HepG2 (cell line): Measurements from ENCODE around the gene SEMA3B. TPM values are rescaled to one million over a fixed set of nuclear protein-coding genes. Genes with fewer than 3 reads are reported as not detected.

Experiments
- ARID4A ChIP-seq: sonication (generic); formaldehyde crosslinking; IDR thresholded peaks from 2 replicates; pipeline ENCODE4 v1.5.0; 2020; ENCODE audit warnings: mild to moderate bottlenecking, missing genetic modification reagents, borderline replicate concordance
- ATF6 ChIP-seq: sonication (generic); formaldehyde crosslinking; conservative IDR thresholded peaks from 2 replicates; pipeline ENCODE4 v1.4.0; 2020; ENCODE audit warnings: missing genetic modification reagents
- ATF7 ChIP-seq, 2 experiments: fragments of 450-650 bp in 1 of 2; sonication (generic) in 1 of 2; formaldehyde crosslinking in 1 of 2; IDR thresholded peaks; 2 replicates each; pipeline versions ENCODE4 v1.4.0 to v1.6.1; 2016 to 2020; ENCODE audit warnings: antibody characterized with exemption in 1 of 2, mild to moderate bottlenecking in 1 of 2, missing genetic modification reagents in 1 of 2
- DNMT1 ChIP-seq: sonication (generic); formaldehyde crosslinking; IDR thresholded peaks from 2 replicates; pipeline ENCODE4 v1.5.1; 2020; ENCODE audit warnings: mild to moderate bottlenecking, missing genetic modification reagents
- E2F1 ChIP-seq: sonication (generic); formaldehyde crosslinking; IDR thresholded peaks from 2 replicates; pipeline ENCODE4 v1.5.0; 2020; ENCODE audit warnings: missing genetic modification reagents
- FIP1L1 ChIP-seq: fragments of 200-400 bp; formaldehyde crosslinking; IDR thresholded peaks from 2 replicates; pipeline ENCODE4 v1.6.1; 2018; ENCODE audit warnings: low read depth, mild to moderate bottlenecking, low read length, moderate library complexity, borderline replicate concordance; ENCODE audit not compliant: insufficient read depth
- HNF4A ChIP-seq: sonication (generic); formaldehyde crosslinking; IDR thresholded peaks from 2 replicates; pipeline ENCODE4 v1.4.0; 2020; ENCODE audit warnings: missing genetic modification reagents
- PHF20 ChIP-seq: sonication (generic); formaldehyde crosslinking; IDR thresholded peaks from 2 replicates; pipeline ENCODE4 v1.5.0; 2020; ENCODE audit warnings: mild to moderate bottlenecking, missing genetic modification reagents
- ZBTB49 ChIP-seq: sonication (generic); formaldehyde crosslinking; IDR thresholded peaks from 2 replicates; pipeline ENCODE4 v1.4.0; 2020; ENCODE audit warnings: missing genetic modification reagents, borderline replicate concordance
- ZNF280D ChIP-seq: sonication (generic); formaldehyde crosslinking; IDR thresholded peaks from 2 replicates; pipeline ENCODE4 v1.5.1; 2020; ENCODE audit warnings: mild to moderate bottlenecking, missing genetic modification reagents
- ZNF44 ChIP-seq: sonication (generic); formaldehyde crosslinking; IDR thresholded peaks from 2 replicates; pipeline ENCODE4 v1.5.1; 2020; ENCODE audit warnings: mild to moderate bottlenecking, missing genetic modification reagents
- polyA plus RNA-seq, 8 experiments: library from polyadenylated mRNA; depleted of rRNA in 3 of 8; stranded (reverse) in 7 of 8; unstranded in 1 of 8; fragments of >200 nt; fragmentation: Illumina TruSeq in 4 of 8; extraction: Trizol in 4 of 8; gene quantifications; 2 replicates each; pipeline versions ENCODE4 v1.2.1 to v1.2.3, GENCODE V29; 2011 to 2016; ENCODE audit warnings: low read depth in 4 of 8, missing spikeins in 1 of 8, mixed read lengths in 1 of 8; ENCODE audit not compliant: insufficient read depth in 1 of 8
- total RNA-seq, 5 experiments: library from RNA; depleted of rRNA; stranded (reverse); fragments of >200 nt; fragmentation: Illumina TruSeq; extraction: Trizol; gene quantifications; 2 replicates each; pipeline ENCODE4 v1.2.3, GENCODE V29; 2016; ENCODE audit warnings: low read depth in 1 of 5

Gene SEMA3B
- total and polyA plus RNA-seq, 2 of the 13 experiments (the other 11 are each of a cell fraction or from before 2014, with no cell fraction given), result 93.2 to 158 TPM

GRCh38 chr3:50292159-50293078, 23.5 kb downstream of the SEMA3B start, which contains the start of gene IFRD2 (continued):
- TF ChIP-seq FIP1L1 (no peak), E2F1 (peak; percentile 88), ATF7 (IDR thresholded peaks at IDR 0.05) (no peak), ATF7 (CRISPR knock-in tag; IDR thresholded peaks at IDR 0.05) (0 out of 2 replicates have a peak, but pooled peaks have one; percentile 47), PHF20 (CRISPR knock-in tag) (peak; percentile 77), ARID4A (CRISPR knock-in tag) (peak; percentile 95), ZNF44 (CRISPR knock-in tag) (0 out of 2 replicates have a peak, but pooled peaks have one; percentile 34), HNF4A (CRISPR knock-in tag) (no peak), DNMT1 (0 out of 2 replicates have a peak, but pooled peaks have one; percentile 62), ATF6 (CRISPR knock-in tag) (no peak), ZBTB49 (CRISPR knock-in tag) (no peak), ZNF280D (CRISPR knock-in tag) (no peak; the same call in 1 of the 2 replicates)
